Right hindlimb (tissue), 1 donor: ENCODE measurements around the gene VPS13C.
"Not testable (repeated sequence)": the region's sequence is repeated elsewhere in the genome, so short reads cannot be mapped to it uniquely, and the experiment has no call there.

Experiments used
- DNase-seq: peaks from one replicate; pipeline ENCODE4 v3.0.0-alpha.2; 2018

The VPS13C gene

DNA sequence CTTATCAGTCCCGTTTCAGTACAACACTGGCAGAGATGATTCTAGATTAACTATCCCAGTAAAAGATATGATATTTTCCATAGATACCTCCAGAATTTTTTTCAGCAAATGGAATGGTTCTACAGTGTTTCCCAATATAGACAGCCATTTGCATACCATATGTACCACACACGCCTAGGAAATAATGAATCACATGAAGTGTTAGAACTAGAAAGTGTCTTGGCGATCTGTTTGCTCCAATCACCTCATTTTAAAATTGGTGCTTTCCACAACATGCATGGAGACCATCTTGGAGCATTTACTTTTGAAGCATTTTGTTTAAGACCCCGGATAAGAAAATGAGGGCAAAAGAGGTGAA is 8.5 kb upstream of the VPS13C start:
- DNase-seq = no peak

DNA sequence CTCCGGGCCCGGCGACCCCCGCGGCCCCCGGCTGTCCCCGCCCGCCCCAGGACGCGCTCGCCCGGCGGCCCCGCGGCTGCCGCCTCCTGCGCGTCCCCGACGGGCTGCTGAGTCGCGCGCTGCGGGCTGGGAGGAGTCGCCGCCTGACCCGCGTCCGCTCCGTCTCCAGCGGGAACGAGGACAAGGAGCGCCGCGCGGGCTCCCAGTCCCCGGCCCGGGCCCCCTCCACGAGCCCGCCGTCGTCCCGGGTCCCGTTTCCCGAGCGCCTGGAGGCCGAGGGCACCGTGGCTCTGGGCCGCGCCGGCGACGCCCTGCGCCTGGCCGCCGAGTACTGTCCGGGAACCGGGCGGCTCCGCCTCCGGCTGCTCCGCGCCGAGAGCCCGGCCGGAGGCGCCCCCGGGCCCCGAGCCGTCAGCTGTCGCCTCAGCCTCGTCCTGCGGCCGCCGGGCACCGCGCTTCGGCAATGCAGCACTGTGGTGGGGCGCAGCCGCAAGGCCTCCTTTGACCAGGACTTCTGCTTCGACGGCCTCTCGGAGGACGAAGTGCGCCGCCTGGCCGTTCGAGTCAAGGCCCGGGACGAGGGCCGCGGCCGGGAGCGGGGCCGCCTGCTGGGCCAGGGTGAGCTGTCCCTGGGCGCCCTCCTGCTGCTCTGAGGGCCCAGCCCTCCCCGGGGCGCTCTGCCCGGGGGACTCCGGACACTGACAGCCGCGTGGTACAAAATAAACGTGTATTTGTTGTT is 8.0 kb upstream of the VPS13C start:
- peak; percentile 47 for DNase-seq

DNA sequence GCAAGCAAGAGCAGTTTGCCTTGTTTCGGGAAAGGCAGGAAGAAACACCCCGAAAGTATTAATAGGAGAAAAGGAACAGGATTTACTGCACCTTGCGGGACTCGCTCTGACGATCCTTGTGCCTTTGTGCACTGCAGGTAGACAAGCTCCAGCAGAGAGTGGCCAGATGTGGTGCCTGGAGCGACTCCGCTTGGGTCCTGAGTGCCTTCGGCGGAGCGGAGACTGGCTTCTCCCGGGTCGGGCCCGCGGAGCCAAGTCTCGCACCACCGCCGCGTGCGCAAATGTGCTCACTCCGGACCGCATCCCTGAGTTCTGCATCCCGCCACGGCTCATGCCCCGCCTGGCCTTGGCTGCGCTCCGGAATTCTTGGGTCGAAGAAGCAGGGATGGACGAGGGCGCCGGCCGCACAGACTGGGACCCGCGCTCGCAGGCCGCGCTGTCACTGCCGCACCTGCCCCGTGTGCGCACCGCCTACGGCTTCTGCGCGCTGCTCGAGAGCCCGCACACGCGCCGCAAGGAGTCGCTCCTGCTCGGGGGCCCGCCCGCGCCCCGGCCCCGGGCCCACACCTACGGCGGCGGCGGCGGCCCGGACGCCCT is 7.3 kb upstream of the VPS13C start:
- DNase-seq = peak; percentile 30

DNA sequence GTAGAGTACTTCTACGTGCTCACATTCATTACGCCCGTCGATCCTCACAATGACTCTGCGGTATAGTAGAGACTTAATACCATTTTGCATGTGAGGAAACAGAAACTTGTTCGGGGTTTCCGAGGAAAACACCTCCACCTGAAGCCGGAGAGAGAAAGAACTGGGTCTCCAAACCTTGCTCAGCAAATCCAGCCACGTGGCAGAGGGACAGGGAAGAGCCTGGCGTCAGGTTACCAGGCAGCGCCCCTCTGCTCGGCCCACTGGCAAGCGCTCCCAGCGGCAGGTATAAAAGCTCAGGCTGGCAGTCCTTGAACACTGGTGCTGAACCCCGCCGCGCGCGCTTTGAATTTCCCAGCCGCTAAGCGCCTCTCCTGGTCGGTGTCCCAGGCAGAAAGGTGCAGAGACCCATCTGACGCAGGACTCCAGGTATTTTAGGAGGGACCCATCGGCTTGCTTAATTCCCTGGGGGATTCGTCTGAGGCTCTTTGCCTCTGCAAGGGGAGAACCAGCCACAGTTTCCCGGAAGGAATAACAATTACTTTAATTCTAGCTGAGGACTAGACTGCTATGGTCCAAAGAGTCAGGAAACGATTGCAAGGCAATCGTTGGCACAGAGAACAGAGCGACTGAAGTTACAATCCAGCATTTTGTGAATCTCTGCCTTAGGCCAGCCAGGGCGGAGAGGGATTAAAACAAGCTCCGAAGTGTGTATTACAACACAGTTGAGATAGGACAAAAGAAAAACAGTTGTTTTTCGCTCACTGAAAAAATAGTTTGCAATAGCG is 6.6 kb upstream of the VPS13C start, which contains the start of gene C2CD4A:
Gene C2CD4A, plus strand, starts transcription at position 315 of the 785 bp plus-strand sequence. CDS start 637 bp downstream, outside the sequence.
- peak; percentile 74 for DNase-seq

DNA sequence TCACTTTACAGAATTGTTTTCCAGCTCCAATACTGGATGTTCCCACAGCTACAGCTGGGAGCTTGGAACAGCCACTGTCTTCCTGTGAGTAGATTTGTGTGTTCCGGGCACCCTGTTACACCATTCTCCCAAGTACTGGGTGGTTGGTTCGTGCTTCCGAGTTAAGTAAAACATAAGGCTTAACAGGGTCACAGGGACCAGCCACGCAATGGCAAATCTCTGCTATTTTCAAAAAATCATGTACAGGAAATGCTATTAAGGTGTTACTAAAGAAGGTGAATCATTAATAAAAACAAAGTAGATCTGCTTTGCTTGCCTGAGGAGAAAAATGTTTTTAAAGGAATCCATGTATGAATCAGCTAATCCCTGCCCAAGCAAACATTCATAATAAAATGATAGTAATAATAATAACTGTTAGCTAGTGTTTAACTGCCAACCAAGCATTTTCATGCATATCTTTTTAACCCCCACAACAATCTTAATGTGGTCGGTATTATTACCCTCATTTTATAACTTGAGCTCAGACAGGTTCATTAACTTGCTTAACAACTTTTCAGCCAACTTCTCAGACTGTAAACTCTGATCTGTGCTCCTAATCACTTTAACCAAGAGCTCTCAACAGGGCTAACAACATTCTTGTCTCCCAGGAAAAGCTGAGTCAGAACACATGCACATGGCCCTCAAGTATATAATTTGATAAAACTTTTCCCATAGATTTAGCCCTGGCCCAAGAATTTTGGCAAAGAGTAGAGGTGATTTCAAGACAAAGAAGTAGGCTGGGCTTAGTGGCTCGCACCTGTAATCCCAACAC is 3.8 kb upstream of the VPS13C start:
- DNase-seq = no peak

DNA sequence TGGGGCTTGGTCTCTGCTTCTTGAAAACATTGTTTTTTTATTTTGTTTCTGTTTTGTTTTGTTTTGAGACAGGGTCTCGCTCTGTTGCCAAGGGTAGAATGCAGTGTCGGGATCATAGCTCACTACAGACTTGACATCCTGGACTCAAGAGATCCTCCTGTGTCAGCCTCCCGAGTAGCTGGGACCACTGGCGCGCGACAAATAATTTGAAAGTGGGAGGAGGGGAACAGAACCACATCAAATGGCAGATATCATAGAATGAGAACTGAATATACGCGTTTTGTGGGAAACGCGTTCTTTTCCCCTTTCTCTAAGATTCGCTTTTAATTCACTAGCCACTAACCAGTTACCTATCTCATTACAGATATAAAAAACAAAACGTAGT is 641 bp upstream of the VPS13C start:
- DNase-seq = no peak

DNA sequence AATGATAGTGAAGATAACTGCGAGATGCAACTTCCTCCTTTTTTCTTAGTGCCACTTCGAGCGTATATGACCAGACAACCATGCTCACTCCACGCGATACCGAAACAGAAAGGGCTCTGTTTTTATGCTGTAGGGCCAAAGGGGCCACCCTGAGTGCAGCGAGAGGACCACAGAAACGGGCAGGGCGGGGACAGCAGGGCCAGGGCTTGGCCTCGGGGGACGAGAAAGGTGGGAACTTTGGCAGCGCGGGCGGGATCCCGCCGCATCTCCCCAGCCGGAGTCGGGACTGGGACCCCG is 483 bp downstream of the VPS13C start:
- no peak for DNase-seq

DNA sequence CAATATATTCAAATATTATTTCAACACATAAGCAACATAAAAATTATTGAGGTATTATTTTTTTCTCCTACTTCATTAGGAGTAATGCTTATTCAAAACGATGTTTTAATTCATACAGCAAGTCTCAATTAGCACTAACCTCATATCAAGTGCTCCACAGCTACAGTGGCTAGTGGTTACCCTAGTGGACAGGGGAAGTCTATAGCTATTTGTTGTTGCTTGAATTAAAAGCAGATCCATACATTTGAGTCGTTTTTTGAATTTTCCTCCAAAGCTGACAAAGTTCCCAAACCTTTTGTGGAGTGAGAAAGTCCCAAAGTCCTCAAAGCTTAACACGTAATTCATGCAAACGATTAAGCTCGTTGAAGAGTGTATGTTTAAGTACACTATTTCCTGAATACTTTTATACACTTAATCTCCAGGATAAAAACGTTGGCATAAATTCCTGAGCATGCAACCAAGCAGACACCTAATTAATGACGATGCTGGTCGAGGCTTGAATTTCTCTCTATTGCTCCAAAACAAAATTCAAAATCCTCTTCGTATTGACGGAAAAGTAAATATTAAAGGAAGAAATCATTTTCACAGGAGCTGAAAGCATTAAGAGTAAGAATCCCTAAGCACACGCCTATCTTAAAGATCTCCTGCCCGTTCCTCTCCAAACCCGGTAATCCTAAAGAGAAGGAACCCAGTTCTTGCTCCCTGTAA is 985 bp downstream of the VPS13C start:
- DNase-seq = no peak

DNA sequence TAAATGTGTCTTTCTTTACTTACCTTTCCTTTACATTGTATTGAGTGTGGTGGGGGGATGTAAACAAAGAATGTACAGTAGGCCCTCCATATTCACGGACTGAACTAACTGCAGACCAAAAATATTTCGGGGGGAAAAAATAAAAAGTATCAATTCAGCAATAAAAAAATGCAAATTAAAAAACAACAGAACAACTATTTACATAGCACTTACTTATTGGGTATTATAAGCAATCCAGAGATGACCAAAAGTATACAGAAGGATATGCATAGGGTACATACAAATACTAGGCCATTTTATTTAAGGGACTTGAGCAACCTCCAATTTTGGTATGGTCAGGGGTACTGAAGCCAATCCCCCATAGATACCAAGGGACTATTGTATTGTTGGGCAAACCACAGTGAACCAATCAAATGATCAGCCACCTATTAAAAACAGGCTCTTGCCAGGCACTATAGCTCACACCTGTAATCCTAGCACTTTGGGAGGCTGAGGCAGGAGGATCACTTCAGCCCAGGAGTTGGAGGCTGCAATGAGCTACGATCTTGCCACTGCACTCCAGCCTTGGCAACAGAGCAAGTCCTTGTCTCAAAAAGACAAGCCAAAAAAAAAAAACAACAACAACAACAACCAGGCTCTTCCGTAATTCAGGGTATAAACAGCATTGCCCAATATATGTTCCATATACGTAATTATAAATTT is 1.8 kb downstream of the VPS13C start:
- no peak for DNase-seq

DNA sequence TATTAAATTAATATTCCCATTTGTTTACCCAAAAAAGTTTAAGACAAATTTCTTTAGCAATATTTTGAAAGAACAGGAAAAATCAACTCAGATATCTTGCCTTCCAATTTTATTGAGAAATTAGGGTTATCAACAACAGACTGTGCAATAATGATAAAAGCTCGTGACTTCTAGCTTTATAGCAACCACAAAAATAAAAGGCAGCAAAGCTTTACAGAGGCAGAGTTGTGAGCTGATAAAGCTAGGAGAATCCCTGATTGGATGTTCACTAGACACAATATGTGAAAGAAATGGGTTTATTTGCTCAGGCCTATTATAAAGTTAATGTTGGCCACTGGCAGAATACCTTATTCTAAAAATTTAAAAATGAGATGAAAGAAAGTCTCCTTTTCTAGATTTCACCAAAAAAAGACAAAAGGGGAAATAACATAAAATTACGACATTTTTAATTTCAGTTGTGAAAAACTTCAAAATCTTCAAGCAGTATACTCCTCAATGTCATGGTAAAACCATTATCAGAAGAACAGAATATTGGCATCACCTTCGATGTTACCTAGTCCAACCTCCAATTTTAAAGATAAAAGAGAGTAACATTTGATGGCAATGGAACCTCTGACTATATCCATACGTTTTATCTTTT is 2.8 kb downstream of the VPS13C start:
- no peak for DNase-seq

DNA sequence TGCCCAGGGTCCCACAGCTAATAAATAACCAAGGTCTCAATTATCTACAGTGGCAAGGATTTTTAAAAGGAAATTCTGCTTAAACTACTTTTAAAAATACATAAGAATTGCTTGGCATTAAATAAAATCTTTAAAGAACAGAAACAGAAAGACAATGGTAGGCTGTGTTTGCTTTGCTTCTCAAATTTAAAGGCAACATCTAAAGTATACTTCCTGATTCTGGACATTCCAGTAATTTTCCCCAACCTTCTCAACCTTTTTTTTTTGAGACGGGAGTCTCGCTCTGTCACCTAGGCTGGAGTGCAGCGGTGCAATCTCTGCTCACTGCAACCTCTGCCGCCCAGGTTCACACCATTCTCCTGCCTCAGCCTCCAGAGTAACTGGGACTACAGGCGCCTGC is 5.3 kb downstream of the VPS13C start:
- DNase-seq = no peak

DNA sequence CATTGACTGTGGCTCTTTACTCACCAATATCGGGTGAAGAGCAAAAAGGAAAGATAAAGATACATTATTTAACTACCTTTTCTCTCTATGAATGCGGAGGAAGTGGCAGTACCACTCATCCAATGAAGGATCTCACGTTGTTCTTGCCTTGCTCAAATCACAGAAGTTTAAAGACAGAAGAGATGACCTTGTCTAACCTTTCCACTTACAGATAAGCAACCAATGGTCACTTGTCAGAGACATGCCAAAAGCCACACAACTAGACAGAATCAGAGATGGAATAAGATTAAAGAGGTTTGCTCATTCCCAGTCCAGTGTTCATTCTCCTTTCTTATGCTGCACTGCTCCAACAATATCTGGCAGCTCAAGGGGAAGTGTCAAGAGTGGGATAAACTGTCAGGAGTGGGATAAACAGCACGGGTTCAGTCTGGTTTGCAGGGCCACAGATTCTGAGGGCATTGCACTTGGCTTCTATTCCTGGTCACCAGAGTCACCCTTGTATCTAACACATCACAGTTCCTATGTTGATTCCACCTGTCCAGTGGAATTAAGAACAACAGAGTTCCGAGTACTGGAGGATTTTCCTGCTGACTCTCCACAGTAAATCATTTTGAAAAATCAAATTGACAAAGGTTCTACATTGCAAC is 6.7 kb downstream of the VPS13C start:
- DNase-seq = no peak

DNA sequence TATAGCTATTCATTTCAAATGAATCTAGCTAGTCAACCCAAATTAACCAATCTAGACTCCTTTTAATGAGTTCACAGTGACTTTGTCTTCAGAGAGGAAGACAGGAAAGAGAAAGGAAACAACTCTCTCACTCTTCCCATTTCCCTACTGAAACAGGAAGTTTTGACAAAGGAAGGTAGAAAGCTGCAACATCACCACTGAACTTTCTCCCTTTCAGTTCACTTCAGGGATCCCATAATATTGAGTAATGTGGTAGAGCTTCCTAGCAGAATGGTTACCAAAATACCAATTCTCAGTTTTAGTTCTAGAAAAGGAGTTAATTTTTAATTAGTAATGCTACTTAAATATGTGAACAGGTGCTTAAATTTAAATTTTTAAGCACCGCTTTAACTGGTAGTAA is 7.5 kb downstream of the VPS13C start:
- no peak for DNase-seq

DNA sequence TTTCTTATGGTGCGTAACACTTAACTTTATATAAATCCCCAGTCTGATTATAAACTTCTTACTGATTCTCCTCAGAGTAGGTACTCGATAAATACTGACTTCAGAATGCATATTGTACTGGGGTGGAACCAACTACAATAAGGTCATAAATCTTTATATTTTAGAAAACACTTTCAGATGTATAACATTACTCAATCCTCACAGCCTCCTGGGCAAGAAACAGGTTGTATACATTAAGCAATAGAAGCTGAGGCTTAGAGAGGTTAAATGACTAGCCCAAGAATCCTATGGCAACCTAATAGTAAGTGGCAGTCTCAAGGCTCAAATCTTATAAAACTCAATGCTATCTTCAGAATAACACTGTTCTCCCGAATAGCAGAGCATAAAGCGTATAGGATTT is 9.1 kb downstream of the VPS13C start:
- DNase-seq = no peak

DNA sequence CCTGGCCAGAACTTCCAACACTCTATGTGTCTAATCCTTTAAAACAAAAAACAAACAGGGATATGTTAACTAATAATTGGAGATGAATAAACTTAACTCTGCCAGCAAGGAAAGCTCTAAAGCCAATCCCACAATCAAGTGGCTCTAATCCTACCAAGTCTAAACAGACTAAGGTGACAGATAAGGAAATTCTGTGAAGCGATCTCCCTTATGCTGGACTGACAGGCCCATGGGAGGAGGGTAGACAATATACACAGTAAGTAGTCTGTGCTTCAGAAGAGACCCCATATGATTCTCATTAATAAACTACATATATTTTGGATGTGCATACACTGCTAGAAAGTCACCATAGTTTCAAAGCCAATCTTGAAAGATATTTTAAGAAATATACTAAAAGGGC is 10.1 kb downstream of the VPS13C start:
- DNase-seq = no peak

DNA sequence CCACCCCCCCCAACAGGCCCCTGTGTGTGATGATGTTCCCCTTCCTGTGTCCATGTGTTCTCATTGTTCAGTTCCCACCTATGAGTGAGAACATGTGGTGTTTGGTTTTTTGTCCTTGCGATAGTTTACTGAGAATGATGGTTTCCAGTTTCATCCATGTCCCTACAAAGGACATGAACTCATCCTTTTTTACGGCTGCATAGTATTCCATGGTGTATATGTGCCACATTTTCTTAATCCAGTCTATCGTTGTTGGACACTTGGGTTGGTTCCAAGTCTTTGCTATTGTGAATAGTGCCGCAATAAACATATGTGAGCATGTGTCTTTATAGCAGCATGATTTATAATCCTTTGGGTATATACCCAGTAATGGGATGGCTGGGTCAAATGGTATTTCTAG is 12.0 kb downstream of the VPS13C start:
- not testable (repeated sequence) for DNase-seq

DNA sequence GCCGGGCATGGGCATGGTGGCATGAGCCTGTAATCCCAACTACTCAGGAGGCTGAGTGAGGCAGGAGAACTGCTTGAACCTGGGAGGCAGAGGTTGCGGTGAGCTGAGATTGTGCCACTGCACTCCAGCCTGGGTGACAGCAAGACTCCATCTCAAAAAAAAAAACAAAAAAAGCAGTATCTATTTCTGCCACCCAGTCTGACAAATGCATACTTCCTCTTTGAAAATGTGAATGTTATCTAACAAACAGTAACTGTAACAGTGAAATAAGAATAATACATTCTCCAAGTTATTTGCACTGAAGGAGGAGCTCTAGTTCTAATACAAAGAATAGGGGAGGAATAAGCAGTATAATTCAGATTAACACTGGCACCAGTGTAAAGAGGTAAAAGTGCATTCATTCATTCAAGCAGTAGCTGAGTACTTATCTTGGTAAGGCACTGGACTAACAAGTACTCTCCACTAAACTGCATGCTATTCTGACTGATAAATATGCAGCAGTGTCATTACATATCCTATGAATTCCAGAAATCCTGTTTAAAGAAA is 12.9 kb downstream of the VPS13C start:
- DNase-seq = no peak

DNA sequence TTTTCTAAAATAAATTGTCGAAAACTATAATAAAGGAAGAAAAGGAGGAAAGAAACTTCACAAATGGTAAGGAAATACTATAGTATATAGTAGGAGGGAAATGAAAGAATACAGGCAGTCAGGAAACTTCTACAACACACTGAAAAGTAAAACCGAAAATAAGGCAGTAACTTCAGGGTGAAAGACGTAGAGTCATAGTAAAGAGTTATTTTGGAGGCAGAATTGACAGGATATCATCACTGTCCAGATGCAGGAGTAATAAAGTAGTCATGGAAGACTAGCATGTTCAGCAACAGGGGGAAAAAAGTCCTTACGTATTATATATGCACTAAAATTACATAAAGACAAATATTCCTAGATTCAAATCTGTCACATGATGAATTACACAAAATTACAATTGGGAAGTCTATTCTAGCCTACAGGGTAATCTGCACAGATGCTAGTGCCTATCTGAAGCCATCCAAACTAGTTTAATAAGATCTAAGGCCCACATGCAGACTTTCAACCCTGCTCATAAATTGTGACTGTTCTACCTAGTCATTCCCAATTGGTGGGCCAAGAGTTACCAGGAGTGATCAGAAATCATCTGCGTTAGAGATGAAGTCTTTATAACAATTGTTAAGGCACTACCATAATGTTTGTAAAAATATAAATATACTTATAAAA is 14.0 kb downstream of the VPS13C start:
- no peak for DNase-seq

DNA sequence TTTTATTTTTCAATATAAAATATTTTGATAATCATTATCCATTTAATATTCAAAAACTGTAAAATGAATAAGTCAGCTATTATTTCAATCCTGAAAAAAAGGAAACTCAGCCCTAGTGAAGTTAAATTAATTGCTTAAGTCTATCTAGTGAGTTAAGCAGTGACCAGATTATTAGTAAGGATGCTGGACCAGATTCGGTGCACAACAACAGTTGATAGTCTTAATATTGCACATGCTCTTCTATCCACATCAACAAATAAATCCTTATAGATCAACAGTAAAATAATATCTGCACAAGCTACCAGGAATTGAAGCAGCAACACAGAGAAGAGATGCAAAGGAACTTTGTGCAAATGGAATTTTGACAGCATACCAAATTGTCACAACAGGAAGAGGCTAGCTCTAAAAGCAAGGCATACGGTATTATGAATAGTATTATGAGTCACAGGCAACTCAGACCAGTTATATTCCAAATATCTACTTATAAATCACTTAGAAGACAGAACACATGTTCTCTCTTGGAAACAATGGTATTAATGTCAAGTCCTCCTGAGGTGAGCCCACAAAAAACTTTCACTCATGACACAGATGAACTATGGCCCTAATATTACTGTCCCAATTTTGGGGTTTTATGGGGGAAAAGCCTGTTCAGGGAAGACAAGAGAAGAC is 24.9 kb downstream of the VPS13C start:
- no peak for DNase-seq

DNA sequence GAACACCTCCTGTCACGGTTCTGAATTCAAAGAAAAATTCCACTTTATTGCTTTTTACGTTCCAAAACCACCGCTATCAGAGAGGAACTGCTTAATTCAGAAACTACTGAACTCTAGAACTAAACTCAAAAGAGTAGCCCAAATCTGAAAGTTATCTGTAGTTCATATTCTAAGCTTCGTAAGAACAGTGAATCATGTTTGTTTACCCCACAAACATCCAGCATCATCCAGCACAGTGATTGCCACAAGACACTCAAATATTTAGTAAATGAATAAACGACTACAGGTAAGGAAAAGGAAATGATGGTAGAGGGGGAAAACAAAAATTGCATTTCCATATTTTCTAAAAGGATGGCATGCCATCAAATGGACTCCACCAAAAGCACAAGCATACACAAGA is 32.3 kb downstream of the VPS13C start:
- no peak for DNase-seq
